Neural cell (in vitro differentiated cells): ENCODE results near the gene POLE. TPM values are rescaled to one million over a fixed set of nuclear protein-coding genes. Genes with fewer than 3 reads are reported as not detected.

Source experiments
- H2AFZ ChIP-seq: fragments of 200-600, 300-800 bp; sonication (generic), shearing (Covaris generic); 2 replicates; pipeline ENCODE4 v1.6.0; 2014; ENCODE audit warnings: low read depth, mild to moderate bottlenecking, antibody characterized with exemption, low read length, moderate library complexity
- H3F3A ChIP-seq: fragments of 200-600 bp; shearing (Covaris generic); 2 replicates; pipeline ENCODE4 v1.6.1; 2016; ENCODE audit warnings: mild to moderate bottlenecking, moderate library complexity, mixed read lengths, antibody characterized with exemption, low read length; ENCODE audit not compliant: insufficient read depth, poor library complexity, severe bottlenecking
- H3K27ac ChIP-seq: fragments of 200-600, 300-800 bp; sonication (generic), shearing (Covaris generic); 2 replicates; pipeline ENCODE4 v1.5.1; 2014; ENCODE audit warnings: mild to moderate bottlenecking, low read length, moderate library complexity
- H3K27me3 ChIP-seq: fragments of 300-800, 200-600 bp; sonication (generic), shearing (Covaris generic); 2 replicates; pipeline ENCODE4 v1.6.0; 2014; ENCODE audit warnings: mild to moderate bottlenecking, low read depth, low read length, moderate library complexity; ENCODE audit not compliant: insufficient read depth
- H3K36me3 ChIP-seq: fragments of 300-800, 200-600 bp; sonication (generic), shearing (Covaris generic); 2 replicates; pipeline ENCODE4 v1.5.1; 2014; ENCODE audit warnings: mild to moderate bottlenecking, antibody characterized with exemption, low read length, moderate library complexity; ENCODE audit not compliant: insufficient read depth
- H3K4me2 ChIP-seq: fragments of 300-800, 200-600 bp; sonication (generic), shearing (Covaris generic); 2 replicates; pipeline ENCODE4 v1.6.0; 2014; ENCODE audit warnings: mild to moderate bottlenecking, low read length
- H3K4me3 ChIP-seq: fragments of 300-800, 200-600 bp; sonication (generic), shearing (Covaris generic); 2 replicates; pipeline ENCODE4 v1.5.1; 2014; ENCODE audit warnings: mild to moderate bottlenecking, low read length, moderate library complexity
- H3K79me2 ChIP-seq: fragments of 200-600 bp; shearing (Covaris generic); replicated peaks from 2 replicates; pipeline ENCODE4 v1.6.0; 2014; ENCODE audit warnings: mild to moderate bottlenecking, low read length, moderate library complexity; ENCODE audit not compliant: insufficient read depth
- H3K9ac ChIP-seq: fragments of 300-800, 200-600 bp; sonication (generic), shearing (Covaris generic); 2 replicates; pipeline ENCODE4 v1.6.1; 2016; ENCODE audit warnings: mild to moderate bottlenecking, low read length, mixed read lengths
- H3K9me2 ChIP-seq: fragments of 200-600 bp; shearing (Covaris generic); 2 replicates; pipeline ENCODE4 v1.6.1; 2016; ENCODE audit warnings: mild to moderate bottlenecking, low read length, mixed read lengths; ENCODE audit not compliant: insufficient read depth
- H3K9me3 ChIP-seq: fragments of 200-600, 300-800 bp; sonication (generic), shearing (Covaris generic); 2 replicates; pipeline ENCODE4 v1.6.1; 2016; ENCODE audit warnings: mild to moderate bottlenecking, mixed run types, low read length, moderate library complexity, mixed read lengths
- H4K20me1 ChIP-seq: fragments of 200-600 bp; shearing (Covaris generic); 2 replicates; pipeline ENCODE4 v1.6.1; 2016; ENCODE audit warnings: mild to moderate bottlenecking, mixed run types; ENCODE audit not compliant: insufficient read depth
- EP300 ChIP-seq: fragments of 450-650 bp; conservative IDR thresholded peaks from 2 replicates; pipeline ENCODE4 v1.6.1; 2014; ENCODE audit warnings: antibody characterized with exemption, mild to moderate bottlenecking, moderate library complexity; ENCODE audit not compliant: poor library complexity, severe bottlenecking
- EZH2 ChIP-seq: fragments of 200-600, 300-800 bp; shearing (Covaris generic), sonication (generic); IDR thresholded peaks from 2 replicates; pipeline ENCODE4 v1.6.1; 2014; ENCODE audit warnings: antibody characterized with exemption, low read length, borderline replicate concordance, mild to moderate bottlenecking; ENCODE audit not compliant: insufficient read depth, poor library complexity, severe bottlenecking
- MXI1 ChIP-seq: fragments of 450-650 bp; conservative IDR thresholded peaks from 2 replicates; pipeline ENCODE4 v1.6.1; 2014; ENCODE audit warnings: antibody characterized with exemption, mild to moderate bottlenecking; ENCODE audit not compliant: poor library complexity, severe bottlenecking
- POLR2AphosphoS5 ChIP-seq: IDR thresholded peaks from 2 replicates; pipeline ENCODE4 v1.6.1; 2012
- RAD21 ChIP-seq: fragments of 450-650 bp; conservative IDR thresholded peaks from 2 replicates; pipeline ENCODE4 v1.6.1; 2014; ENCODE audit warnings: antibody characterized with exemption, mild to moderate bottlenecking, moderate library complexity
- SMC3 ChIP-seq: fragments of 450-650 bp; conservative IDR thresholded peaks from 2 replicates; pipeline ENCODE4 v1.6.1; 2014; ENCODE audit warnings: antibody characterized with exemption, mild to moderate bottlenecking, moderate library complexity; ENCODE audit not compliant: poor library complexity
- TAF1 ChIP-seq: IDR thresholded peaks from 2 replicates; pipeline ENCODE4 v1.6.1; 2012; ENCODE audit warnings: low read depth
- polyA plus RNA-seq: library from polyadenylated mRNA; depleted of rRNA; stranded (reverse); fragments of >200 nt; gene quantifications from 2 replicates; pipeline ENCODE4 v1.2.3, GENCODE V29; 2014
- TF ChIP-seq, protein P1 (sequence below): fragments of 450-650 bp; IDR thresholded peaks from 2 replicates; pipeline ENCODE4 v1.5.1; 2014; ENCODE audit warnings: antibody characterized with exemption, mild to moderate bottlenecking, moderate library complexity; ENCODE audit not compliant: poor library complexity, severe bottlenecking
- TF ChIP-seq, protein P2 (sequence below): IDR thresholded peaks from 2 replicates; pipeline ENCODE4 v1.6.1; 2012; ENCODE audit warnings: borderline replicate concordance

The POLE gene
- polyA plus RNA-seq, 1 donor from 2014 or later: 8.5 TPM

DNA sequence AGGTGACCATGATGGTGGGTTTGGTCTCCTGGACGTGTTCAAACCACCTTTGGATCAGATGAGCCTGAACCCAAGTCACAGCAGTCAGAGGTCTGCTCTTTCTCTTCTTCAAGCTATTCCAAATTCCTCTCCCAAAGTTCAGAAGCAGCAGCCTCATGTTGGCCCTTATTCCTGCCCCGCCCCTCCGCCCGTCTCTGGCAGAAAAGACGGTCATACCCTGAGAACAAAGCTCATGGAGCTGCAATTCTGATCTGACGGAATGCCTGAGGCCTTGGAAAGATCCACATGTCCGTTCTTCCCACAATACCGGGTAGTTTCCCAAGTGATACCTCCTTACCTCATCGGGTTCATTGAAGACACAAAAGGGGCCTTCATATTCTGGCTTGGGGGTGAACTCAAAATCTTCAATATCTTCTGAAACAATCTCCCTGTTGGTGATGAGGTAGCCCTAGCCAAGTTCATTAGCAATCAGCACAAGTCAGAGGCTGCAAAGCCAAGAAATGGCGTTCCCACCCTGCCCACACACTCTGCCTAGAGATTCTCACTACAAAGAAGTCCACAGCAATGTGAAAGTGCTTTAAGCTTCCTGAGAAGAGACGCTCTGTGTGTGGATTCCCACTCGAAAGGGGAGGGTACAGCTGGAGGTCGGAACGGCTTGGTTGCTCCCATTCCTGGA is 11.2 kb downstream of the POLE start:
- TF ChIP-seq SMC3: no peak
- TF ChIP-seq RAD21: no peak
- TF ChIP-seq, protein P1, sequence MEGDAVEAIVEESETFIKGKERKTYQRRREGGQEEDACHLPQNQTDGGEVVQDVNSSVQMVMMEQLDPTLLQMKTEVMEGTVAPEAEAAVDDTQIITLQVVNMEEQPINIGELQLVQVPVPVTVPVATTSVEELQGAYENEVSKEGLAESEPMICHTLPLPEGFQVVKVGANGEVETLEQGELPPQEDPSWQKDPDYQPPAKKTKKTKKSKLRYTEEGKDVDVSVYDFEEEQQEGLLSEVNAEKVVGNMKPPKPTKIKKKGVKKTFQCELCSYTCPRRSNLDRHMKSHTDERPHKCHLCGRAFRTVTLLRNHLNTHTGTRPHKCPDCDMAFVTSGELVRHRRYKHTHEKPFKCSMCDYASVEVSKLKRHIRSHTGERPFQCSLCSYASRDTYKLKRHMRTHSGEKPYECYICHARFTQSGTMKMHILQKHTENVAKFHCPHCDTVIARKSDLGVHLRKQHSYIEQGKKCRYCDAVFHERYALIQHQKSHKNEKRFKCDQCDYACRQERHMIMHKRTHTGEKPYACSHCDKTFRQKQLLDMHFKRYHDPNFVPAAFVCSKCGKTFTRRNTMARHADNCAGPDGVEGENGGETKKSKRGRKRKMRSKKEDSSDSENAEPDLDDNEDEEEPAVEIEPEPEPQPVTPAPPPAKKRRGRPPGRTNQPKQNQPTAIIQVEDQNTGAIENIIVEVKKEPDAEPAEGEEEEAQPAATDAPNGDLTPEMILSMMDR: no peak
- TF ChIP-seq POLR2AphosphoS5: no peak
- TF ChIP-seq TAF1: no peak
- no peak for TF ChIP-seq EZH2
- TF ChIP-seq EP300: no peak
- TF ChIP-seq, protein P2, sequence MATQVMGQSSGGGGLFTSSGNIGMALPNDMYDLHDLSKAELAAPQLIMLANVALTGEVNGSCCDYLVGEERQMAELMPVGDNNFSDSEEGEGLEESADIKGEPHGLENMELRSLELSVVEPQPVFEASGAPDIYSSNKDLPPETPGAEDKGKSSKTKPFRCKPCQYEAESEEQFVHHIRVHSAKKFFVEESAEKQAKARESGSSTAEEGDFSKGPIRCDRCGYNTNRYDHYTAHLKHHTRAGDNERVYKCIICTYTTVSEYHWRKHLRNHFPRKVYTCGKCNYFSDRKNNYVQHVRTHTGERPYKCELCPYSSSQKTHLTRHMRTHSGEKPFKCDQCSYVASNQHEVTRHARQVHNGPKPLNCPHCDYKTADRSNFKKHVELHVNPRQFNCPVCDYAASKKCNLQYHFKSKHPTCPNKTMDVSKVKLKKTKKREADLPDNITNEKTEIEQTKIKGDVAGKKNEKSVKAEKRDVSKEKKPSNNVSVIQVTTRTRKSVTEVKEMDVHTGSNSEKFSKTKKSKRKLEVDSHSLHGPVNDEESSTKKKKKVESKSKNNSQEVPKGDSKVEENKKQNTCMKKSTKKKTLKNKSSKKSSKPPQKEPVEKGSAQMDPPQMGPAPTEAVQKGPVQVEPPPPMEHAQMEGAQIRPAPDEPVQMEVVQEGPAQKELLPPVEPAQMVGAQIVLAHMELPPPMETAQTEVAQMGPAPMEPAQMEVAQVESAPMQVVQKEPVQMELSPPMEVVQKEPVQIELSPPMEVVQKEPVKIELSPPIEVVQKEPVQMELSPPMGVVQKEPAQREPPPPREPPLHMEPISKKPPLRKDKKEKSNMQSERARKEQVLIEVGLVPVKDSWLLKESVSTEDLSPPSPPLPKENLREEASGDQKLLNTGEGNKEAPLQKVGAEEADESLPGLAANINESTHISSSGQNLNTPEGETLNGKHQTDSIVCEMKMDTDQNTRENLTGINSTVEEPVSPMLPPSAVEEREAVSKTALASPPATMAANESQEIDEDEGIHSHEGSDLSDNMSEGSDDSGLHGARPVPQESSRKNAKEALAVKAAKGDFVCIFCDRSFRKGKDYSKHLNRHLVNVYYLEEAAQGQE: no peak
- no peak for TF ChIP-seq MXI1
- no peak overlapping the region for H3K4me2 ChIP-seq
- no peaks in the 10 kb centered on the region for H3K9me3 ChIP-seq
- H3K27me3 ChIP-seq: no peaks in the 10 kb centered on the region
- H3K4me3 ChIP-seq: no peak overlapping the region
- no peaks in the 10 kb centered on the region for H4K20me1 ChIP-seq
- H3K9ac ChIP-seq: no peak overlapping the region
- no peaks in the 10 kb centered on the region for H3F3A ChIP-seq
- no peaks in the 10 kb centered on the region for H3K9me2 ChIP-seq
- H3K79me2 ChIP-seq: no peaks in the 10 kb centered on the region
- H3K27ac ChIP-seq: no peak overlapping the region
- no peaks in the 10 kb centered on the region for H3K36me3 ChIP-seq
- H2AFZ ChIP-seq: no peak overlapping the region

DNA sequence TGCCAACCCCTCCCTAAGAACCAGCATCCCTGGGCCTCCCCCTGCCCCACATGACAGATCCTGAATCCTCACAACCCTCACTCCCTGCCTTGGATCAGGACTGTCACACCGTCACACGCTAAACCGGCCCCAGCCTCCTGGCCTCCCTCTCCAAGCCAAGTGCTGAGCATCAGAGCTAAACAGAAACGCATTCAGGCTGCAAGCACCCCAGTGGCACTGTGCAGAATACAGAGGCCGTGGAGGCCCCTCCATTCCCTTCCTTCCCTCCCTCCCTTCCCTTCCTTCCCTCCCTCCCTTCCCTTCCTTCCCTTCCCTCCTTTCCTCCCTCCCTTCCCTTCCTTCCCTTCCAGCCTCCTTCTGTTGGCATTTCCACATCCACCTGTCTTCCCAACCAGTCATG is 12.6 kb downstream of the POLE start:
- H4K20me1 ChIP-seq: no peaks in the 10 kb centered on the region
- no peaks in the 10 kb centered on the region for H3K79me2 ChIP-seq
- H3K4me2 ChIP-seq: no peak overlapping the region
- no peak overlapping the region for H3K27ac ChIP-seq
- no peaks in the 10 kb centered on the region for H3F3A ChIP-seq
- H3K9me3 ChIP-seq: no peaks in the 10 kb centered on the region
- H3K9me2 ChIP-seq: no peaks in the 10 kb centered on the region
- no peak overlapping the region for H3K9ac ChIP-seq
- H3K36me3 ChIP-seq: no peaks in the 10 kb centered on the region
- no peak overlapping the region for H2AFZ ChIP-seq
- no peaks in the 10 kb centered on the region for H3K27me3 ChIP-seq
- no peak for TF ChIP-seq EZH2
- TF ChIP-seq, protein P1: no peak
- TF ChIP-seq SMC3: no peak
- no peak for TF ChIP-seq MXI1
- TF ChIP-seq, protein P2: no peak
- TF ChIP-seq EP300: no peak
- no peak for TF ChIP-seq POLR2AphosphoS5
- TF ChIP-seq RAD21: no peak
- TF ChIP-seq TAF1: no peak
- no peak overlapping the region for H3K4me3 ChIP-seq
